ENCODE measurements around the gene GRIA4.

DNA sequence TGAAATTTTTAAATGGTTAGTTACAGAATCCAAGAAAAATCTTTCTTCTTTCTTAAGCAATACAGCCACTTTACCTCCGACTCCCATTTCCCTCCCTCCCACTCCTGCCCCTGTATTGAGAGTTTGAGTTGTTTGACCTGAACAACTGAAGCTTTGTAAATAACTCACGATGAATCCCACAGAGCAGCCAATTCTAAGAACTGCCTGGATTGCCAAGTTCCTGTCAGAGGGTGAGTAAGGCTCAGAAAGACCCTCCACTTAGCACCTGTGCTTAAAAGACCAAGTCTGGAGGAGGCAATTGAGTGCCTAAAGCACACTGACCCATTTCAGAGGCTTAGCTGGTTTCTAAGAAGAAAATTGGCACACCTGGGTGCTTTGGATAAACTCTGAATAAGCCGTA lies 253.7 kb downstream of the GRIA4 start:
- TF ChIP-seq, protein P1, sequence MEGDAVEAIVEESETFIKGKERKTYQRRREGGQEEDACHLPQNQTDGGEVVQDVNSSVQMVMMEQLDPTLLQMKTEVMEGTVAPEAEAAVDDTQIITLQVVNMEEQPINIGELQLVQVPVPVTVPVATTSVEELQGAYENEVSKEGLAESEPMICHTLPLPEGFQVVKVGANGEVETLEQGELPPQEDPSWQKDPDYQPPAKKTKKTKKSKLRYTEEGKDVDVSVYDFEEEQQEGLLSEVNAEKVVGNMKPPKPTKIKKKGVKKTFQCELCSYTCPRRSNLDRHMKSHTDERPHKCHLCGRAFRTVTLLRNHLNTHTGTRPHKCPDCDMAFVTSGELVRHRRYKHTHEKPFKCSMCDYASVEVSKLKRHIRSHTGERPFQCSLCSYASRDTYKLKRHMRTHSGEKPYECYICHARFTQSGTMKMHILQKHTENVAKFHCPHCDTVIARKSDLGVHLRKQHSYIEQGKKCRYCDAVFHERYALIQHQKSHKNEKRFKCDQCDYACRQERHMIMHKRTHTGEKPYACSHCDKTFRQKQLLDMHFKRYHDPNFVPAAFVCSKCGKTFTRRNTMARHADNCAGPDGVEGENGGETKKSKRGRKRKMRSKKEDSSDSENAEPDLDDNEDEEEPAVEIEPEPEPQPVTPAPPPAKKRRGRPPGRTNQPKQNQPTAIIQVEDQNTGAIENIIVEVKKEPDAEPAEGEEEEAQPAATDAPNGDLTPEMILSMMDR (IDR thresholded peaks at IDR 0.05; ENCODE audit: insufficient read depth, low read length, poor library complexity, severe bottlenecking) = no peak
- no peak for TF ChIP-seq EZH2phosphoT487 (conservative IDR thresholded peaks at IDR 0.05; ENCODE audit: low read length)
